MM.1S (cell line): ENCODE data around the gene CTNNA3.

Experiments used
- CTCF ChIP-seq: fragments of 300-600 bp; sonication (generic); IDR thresholded peaks from 2 replicates; pipeline ENCODE4 v1.5.1; 2016; ENCODE audit warnings: antibody characterized with exemption, low read length, mixed read lengths
- EZH2 ChIP-seq: fragments of 300-600 bp; sonication (generic); optimal IDR thresholded peaks from 2 replicates; pipeline ENCODE3; 2017; ENCODE audit warnings: low read depth, mild to moderate bottlenecking, antibody characterized with exemption, low read length, mixed read lengths
- EZH2phosphoT487 ChIP-seq: fragments of 300-600 bp; sonication (generic); IDR thresholded peaks from 2 replicates; pipeline ENCODE4 v1.6.1; 2018; ENCODE audit warnings: antibody characterized with exemption, low read length

GRCh38 chr10:67663449-67664087 is 32.4 kb downstream of the CTNNA3 start:
- no peak for TF ChIP-seq CTCF
- no peak for TF ChIP-seq EZH2
- TF ChIP-seq EZH2phosphoT487 = no peak
